Measurements from ENCODE around the gene CMIP.

DNA sequence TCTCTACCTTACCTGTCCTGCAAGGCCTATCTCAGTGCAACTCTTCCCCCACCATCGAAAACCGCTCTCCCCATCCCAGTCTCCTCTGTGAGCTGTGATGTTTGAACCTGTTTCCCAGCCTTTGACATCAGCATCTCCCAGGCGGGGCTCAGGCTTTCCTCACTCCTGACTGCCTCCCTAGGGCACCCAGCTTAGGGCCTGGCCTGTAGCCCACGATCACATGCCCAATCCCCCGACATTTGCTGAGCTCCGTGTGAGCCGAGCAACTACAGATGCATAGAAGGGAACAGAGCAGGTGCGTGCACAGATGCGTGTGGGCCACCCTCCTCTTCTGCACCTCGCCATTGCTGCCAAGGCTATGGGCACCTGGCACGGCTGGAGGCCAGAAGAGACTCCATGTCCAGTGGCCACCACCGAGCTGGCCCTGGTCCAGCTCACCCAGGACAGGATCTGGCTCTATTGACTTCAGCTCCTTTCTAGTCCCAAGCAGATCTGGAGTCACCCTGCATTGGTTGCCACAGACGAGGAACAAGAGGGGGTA is 35.5 kb upstream of the CMIP start:
- TF ChIP-seq, protein P1, sequence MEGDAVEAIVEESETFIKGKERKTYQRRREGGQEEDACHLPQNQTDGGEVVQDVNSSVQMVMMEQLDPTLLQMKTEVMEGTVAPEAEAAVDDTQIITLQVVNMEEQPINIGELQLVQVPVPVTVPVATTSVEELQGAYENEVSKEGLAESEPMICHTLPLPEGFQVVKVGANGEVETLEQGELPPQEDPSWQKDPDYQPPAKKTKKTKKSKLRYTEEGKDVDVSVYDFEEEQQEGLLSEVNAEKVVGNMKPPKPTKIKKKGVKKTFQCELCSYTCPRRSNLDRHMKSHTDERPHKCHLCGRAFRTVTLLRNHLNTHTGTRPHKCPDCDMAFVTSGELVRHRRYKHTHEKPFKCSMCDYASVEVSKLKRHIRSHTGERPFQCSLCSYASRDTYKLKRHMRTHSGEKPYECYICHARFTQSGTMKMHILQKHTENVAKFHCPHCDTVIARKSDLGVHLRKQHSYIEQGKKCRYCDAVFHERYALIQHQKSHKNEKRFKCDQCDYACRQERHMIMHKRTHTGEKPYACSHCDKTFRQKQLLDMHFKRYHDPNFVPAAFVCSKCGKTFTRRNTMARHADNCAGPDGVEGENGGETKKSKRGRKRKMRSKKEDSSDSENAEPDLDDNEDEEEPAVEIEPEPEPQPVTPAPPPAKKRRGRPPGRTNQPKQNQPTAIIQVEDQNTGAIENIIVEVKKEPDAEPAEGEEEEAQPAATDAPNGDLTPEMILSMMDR (conservative IDR thresholded peaks at IDR 0.05; ENCODE audit: low read depth, low read length) = no peak
- TF ChIP-seq EZH2 (IDR thresholded peaks at IDR 0.05; ENCODE audit: low read length, unreplicated experiment) (no peak), EZH2phosphoT487 (IDR thresholded peaks at IDR 0.05; ENCODE audit: borderline replicate concordance, low read length) (no peak)
